IPS-NIHi7 (cell line): Measurements from ENCODE around the gene PLAC1.

Experiments used
- DNase-seq: peaks from one replicate; pipeline ENCODE4 v3.0.0; 2012; ENCODE audit warnings: mixed read lengths; ENCODE audit errors: extremely low spot score

The PLAC1 gene

DNA sequence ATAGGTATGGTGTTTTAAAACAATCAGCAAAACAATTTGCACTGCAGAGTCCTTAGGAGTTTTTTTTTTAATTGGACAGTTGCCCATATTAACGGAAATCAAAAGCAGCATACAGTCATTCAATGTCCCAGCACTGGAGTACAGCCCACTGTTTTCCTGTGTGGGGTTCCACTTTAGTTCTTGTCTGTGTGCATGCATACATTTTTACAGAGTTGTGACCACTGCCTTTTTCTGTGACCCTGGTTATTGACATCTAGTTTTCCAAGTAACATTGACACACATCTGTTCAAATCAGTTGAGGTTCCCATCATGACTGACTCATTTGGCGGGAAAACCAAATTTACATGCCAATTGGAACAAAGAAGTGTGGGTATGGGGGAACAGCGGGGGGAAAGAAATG, 115.0 kb downstream of the PLAC1 start:
- DNase-seq, result no peak

DNA sequence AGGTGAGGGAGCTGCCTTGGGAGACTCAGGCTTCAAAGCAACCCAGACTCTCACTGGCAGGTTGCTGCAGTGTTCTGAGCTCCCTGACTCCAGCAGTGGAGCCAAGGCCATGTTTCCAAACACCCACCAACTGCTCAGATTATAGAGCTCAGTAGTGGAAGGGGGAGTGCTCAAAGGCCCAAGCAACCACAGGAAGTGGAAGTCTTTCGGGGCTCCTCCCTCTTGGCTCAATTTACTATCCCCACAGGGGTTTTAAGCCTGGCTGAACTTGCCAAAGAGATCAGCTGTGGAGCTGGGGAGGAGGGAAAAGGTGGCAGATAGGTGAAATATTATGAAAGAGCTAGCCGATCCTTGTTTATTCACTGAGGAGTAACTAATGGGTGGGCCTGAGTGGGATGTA, 115.8 kb downstream of the PLAC1 start:
- DNase-seq, result peak; percentile 46

DNA sequence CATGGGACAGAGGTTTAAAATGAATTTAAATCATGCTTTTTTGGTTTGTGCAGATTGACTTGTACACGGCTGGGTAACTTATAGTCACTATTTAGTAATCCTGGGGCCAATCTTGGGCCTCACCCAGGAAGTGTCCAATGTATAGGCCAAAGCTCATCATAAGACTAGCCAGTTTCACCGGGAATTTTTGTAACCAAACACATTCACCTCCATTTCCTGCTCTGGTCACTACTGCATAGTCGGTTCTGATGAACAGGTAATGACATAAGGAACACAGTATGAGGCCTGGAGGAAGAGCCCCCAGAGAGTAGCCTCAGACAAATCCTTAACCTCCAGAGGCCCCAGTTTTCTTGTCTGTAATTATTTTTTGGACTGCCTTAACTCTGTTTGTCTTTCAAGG, 116.4 kb downstream of the PLAC1 start:
- DNase-seq, result no peak

DNA sequence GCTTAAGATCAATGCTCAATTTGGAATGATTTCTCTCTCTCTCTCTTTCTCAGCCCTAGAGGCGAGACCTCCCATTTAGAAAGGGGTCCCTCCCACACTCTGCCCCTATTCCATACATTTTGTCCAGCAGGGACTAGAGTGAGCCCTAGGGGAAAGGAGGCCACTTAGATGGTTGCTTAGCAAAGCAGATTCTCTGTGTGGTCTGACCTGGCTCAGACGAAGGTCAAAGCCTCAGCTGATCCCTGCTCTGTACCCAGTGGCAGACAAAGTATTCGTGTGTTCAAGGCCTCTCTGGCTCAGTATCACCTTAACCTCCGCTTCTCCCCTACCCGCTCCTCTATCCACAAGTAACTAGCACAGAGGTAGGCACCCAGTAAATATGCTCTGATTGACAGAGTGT, 120.0 kb downstream of the PLAC1 start:
- no peak for DNase-seq

DNA sequence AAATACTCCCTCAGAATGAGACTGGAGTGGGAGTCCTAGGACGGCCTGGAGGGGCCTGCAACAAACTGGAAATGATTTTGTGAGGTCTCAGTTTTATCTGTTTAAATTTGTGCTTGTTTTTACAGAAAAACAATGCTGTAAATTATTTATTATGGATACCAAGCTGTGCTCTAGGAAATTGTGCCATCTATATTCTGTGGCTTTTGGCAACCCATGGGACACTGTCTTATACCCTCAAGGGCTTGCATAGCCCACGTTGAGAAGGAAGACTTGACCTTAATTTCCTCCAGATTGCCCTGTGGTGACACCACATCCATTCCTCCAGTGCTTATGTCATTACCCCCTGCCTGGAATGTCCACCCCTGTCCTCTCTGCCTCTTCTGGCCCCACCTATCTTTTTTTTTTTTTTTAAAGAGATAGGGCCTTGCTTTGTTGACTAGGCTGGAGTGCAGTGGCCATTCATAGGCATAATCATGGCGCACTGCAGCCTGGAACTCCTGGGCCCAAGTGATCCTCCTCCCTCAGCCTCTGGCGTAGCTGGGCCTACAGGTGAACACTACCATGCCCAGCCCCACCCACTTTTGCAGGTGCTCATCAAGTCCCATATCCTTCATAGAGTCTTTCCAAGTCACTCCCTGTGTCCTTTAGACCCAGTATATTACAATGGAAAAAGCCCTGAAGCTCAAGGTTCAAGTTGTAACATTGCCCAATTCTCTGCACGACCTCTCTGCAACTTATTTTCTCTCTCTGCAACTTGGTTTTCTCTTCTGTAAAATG, 120.9 kb downstream of the PLAC1 start:
- DNase-seq, result no peak

DNA sequence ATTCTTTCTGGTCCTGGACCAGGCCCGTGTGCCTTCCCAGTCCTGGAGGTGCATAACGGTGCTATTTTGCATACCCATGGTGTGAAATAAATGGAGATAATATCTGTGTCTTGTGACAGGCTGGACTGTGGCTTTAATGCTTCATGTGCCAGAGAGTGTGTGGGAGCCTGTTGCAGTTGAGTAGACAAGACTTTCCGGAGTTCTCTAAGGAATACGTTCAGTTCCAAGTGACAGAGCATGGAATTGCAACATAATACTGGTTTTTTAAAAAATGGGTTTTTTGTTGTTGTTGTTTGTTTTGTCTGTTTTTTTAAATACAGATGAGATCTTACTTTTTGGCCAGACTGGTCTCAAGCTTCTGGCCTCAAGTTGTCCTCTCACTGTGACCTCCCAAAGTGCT, 124.3 kb downstream of the PLAC1 start:
- DNase-seq, result no peak

DNA sequence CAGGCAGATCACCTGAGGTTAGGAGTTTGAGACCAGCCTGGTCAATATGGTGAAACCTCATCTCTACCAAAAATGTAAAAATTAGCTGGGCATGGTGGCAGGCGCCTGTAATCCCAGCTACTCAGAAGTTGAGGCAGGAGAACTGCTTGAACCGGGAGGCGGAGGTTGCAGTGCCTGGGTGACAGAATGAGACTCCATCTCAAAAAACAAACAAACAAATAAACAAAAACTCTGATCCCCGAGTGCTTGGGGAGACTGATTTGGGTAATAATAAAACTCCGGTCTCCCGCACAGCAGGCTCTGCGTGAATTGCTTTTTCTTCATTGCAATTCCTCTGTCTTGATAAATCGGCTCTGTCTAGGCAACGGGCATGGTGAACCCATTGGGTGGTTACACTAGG, 124.9 kb downstream of the PLAC1 start:
- DNase-seq, result no peak

DNA sequence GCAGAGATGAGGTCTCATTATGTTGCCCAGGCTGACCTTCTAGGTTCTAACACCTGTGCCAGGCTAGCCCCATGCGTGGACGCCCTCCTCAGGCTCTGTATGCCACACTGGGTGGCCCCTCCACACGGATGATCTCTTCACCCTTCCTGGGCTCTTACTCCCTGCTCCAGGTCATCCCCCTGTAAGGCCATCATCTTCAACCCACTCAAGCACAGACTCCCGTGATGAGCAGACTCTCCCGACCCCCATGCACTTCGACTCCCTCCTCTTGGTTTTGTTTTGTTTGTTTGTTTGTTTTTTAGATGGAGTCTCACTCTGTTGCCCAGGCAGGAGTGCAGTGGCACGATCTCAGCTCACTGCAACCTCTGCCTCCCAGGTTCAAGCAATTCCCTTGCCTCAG, 127.4 kb downstream of the PLAC1 start:
- DNase-seq, result no peak

DNA sequence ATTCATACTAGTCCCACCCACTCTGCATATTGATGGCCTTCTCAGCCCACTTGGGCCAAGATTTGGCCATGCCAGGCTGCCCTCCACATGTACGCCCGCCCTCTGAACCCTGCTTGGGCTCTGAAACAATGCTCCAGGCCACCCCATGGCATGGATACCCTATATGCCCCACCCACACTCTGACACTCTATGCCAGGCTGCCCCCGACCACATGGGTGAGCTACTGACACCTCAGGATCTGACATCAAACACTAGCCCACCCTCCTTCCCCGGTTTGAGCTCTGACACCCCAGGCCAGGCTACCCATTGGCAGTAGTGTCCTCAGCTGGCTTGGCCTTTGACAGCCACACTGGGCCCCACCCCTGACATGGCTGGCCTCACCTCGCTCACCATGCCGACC, 128.8 kb downstream of the PLAC1 start:
- no peak for DNase-seq

DNA sequence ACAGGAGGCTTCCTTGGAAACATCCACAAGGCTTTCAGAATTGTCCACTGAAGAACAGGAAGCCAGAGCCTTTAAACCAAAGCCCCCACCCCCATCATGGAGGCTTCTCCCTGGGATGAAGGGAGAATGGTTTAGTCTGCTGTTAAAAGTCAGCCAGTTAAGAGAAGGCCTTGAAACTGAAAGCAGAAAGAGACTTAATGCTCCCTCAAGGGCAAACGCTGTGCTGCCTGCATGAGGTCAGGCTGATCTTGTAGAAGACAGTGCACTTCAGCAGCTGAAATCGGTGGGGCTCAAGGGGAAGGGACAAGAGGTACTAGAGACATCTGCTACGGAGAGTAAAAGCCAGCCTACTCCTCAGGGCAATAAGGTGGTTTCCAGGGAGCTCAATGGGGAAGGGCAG, 129.3 kb downstream of the PLAC1 start:
- no peak for DNase-seq

DNA sequence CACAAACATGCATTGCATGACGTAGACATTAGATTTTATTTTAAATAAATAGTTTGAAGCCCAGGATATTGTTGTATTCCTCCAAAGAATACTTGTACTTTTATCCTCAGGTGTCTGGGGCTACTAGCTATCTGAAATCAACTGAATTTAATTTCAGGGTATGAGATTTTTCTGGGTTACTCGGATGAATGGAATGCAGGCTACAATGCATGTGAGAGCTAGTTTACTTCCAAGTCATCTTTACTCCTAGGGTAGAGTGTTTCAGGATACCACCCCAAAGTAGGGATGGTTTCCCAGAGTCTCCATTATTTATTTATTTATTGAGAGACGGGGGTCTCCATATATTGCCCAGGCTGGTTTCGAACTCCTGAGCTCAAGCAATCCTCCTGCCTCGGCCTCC, 131.9 kb downstream of the PLAC1 start:
- DNase-seq, result no peak

DNA sequence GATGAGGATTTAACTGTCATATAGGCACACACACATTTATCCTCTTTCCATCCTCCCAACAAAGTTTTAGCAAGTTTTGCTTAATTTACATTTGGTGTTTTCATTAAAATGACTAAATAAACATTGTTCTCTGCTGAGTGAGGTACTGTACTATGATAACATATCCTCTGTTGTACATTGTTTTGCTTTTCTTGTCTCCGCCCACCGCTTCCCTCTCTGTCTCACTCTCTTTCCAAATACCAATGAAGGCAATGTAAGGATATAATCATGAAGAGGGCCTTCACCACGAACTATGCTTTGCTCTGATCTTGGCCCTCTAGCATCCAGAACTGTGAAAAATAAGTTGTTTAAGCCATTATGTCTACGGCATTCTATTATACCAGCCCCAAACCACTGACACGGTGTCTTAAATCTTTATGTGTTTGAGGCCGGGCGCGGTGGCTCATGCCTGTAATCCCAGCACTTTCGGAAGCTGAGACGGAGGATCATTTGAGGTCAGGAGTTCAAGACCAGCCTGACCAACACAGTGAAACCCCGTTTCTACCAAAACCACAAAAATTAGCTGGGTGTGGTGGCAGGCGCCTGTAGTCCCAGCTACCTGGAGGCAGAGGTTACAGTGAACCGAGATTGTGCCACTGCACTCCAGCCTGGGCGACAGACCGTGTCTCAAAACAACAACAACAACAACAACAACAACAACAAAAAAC, 133.0 kb downstream of the PLAC1 start:
- no peak for DNase-seq

DNA sequence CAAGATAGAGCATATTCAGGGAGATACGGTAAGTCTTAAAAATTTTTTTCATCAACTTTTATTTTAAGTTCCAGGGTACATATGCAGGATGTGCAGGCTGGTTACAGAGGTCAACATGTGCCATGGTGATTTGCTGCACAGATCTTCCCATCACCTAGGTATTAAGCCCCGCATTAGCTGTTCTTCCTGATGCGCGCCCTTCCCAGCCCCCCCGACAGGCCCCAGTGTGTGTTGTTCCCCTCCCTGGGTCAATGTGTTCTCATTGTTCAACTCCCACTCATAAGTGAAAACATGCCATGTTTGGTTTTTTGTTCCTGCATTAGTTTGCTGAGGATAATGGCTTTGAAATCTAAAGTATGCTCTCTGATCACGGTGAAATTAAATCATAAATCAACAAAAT, 134.1 kb downstream of the PLAC1 start:
- DNase-seq, result no peak

DNA sequence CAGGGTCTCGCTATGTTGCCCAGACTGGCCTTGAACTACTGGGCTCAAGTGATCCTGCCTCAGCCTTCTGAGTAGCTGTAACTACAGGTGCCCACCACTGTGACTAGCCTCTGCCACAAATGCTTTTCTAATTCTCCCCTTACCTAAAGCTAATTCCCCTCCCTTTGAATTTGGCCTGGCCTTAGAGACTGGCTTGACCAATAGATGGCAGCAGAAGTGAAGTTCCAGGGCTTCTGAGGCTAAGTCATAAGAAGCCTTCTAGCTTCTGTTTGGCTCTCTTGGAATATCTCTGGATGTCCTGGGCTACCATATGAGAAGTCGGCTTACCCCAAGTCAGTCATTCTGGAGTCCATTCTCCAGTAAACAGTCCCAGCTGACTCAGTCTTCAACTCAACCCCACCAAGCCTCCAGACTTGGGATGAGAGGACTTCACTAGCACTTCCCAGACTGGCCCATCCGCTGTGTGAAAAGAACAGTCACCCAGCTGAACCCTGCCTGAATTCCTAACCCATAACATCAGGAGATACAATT, 137.3 kb downstream of the PLAC1 start:
- peak; percentile 84 for DNase-seq
